Panc1 (cell line): ENCODE results near the gene SPIN2A.

Experiments
- TCF7L2 ChIP-seq: IDR thresholded peaks from 2 replicates; pipeline ENCODE4 v1.6.1; 2011; ENCODE audit warnings: mild to moderate bottlenecking, low read depth, low read length, inconsistent platforms
- TF ChIP-seq, protein P1 (sequence below): fragments of 450-650 bp; IDR thresholded peaks from 2 replicates; pipeline ENCODE4 v1.5.1; 2017; ENCODE audit warnings: mild to moderate bottlenecking

- TF ChIP-seq, protein P1, sequence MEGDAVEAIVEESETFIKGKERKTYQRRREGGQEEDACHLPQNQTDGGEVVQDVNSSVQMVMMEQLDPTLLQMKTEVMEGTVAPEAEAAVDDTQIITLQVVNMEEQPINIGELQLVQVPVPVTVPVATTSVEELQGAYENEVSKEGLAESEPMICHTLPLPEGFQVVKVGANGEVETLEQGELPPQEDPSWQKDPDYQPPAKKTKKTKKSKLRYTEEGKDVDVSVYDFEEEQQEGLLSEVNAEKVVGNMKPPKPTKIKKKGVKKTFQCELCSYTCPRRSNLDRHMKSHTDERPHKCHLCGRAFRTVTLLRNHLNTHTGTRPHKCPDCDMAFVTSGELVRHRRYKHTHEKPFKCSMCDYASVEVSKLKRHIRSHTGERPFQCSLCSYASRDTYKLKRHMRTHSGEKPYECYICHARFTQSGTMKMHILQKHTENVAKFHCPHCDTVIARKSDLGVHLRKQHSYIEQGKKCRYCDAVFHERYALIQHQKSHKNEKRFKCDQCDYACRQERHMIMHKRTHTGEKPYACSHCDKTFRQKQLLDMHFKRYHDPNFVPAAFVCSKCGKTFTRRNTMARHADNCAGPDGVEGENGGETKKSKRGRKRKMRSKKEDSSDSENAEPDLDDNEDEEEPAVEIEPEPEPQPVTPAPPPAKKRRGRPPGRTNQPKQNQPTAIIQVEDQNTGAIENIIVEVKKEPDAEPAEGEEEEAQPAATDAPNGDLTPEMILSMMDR: no peak
- TF ChIP-seq TCF7L2: no peak
These were observed 15.9 kb downstream of the SPIN2A start, which contains the start of gene SPIN2B for GRCh38 chrX:57121162-57121755.
